ENCODE data around the gene PSME4. TPM values are rescaled to one million over a fixed set of nuclear protein-coding genes. Genes with fewer than 3 reads are reported as not detected.

The PSME4 gene
- total and polyA plus RNA-seq, 2 of the 13 experiments (the other 11 are each of a cell fraction or from before 2014, with no cell fraction given) = 52.1 to 77.8 TPM

- TF ChIP-seq SNAPC2 (CRISPR knock-in tag; IDR thresholded peaks at IDR 0.05) = peak; percentile 89
- TF ChIP-seq MBD4 (IDR thresholded peaks at IDR 0.05; ENCODE audit: borderline replicate concordance, low read length) = peak; percentile 91; the same call in 1 of the 2 replicates
- no peak for TF ChIP-seq U2AF2 (IDR thresholded peaks at IDR 0.05; ENCODE audit: low read depth, low read length)
- TF ChIP-seq ZNF513 (CRISPR knock-in tag; conservative IDR thresholded peaks at IDR 0.05) = no peak
- TF ChIP-seq BRD4 (CRISPR knock-in tag; IDR thresholded peaks at IDR 0.05) = no peak; the same call in 1 of the 2 replicates
- TF ChIP-seq ZNF772 (CRISPR knock-in tag; IDR thresholded peaks at IDR 0.05) = peak; percentile 62; the same call in 1 of the 2 replicates
- no peak for TF ChIP-seq REL (CRISPR knock-in tag; conservative IDR thresholded peaks at IDR 0.05)
- TF ChIP-seq ZKSCAN5 (CRISPR knock-in tag; IDR thresholded peaks at IDR 0.05) = no peak
- TF ChIP-seq ZNF609 (CRISPR knock-in tag; IDR thresholded peaks at IDR 0.05; ENCODE audit: borderline replicate concordance) = peak; percentile 89
- TF ChIP-seq ZNF879 (CRISPR knock-in tag; IDR thresholded peaks at IDR 0.05) = 0 out of 2 replicates have a peak, but pooled peaks have one; percentile 44
- peak; percentile 79; the same call in 1 of the 2 replicates for TF ChIP-seq KMT2A (CRISPR knock-in tag; IDR thresholded peaks at IDR 0.05)
- TF ChIP-seq XRCC5 (optimal IDR thresholded peaks at IDR 0.05; ENCODE audit: low read length) = peak; percentile 80
- TF ChIP-seq MYC (CRISPR knock-in tag; IDR thresholded peaks at IDR 0.05; ENCODE audit: borderline replicate concordance) = no peak
- TF ChIP-seq ZBTB8A (CRISPR knock-in tag; IDR thresholded peaks at IDR 0.05; ENCODE audit: borderline replicate concordance, low read depth) = no peak
- TF ChIP-seq ZNF547 (CRISPR knock-in tag; IDR thresholded peaks at IDR 0.05) = 0 out of 2 replicates have a peak, but pooled peaks have one; percentile 40
- peak; percentile 67; the same call in 1 of the 2 replicates for TF ChIP-seq ZHX1 (CRISPR knock-in tag; IDR thresholded peaks at IDR 0.05; ENCODE audit: low read depth)
- TF ChIP-seq HES4 (CRISPR knock-in tag; IDR thresholded peaks at IDR 0.05; ENCODE audit: borderline replicate concordance) = no peak
- peak; percentile 93 for TF ChIP-seq MEIS1 (CRISPR knock-in tag; IDR thresholded peaks at IDR 0.05; ENCODE audit: borderline replicate concordance)
Measured at GRCh38 chr2:53826587-53827397, 144.0 kb downstream of the PSME4 start (continued).

Data from HepG2 (cell line).